RWPE1 (cell line): Measurements from ENCODE around the gene PTGDR2.

Experiments used
- CTCF ChIA-PET: fragments of 350-600 bp; sonication (Branson Sonifier 250); formaldehyde crosslinking; extraction: SDS; loops from one replicate; lab custom pipeline; 2021; lab: Yijun Ruan, JAX
- POLR2A ChIA-PET: fragments of 400-600 bp; formaldehyde crosslinking; extraction: SDS; loops from one replicate; lab custom pipeline; 2020; ENCODE audit warnings: antibody characterized with exemption; ENCODE audit not compliant: low non-redundant PET; lab: Yijun Ruan, JAX
- DNase-seq: peaks from one replicate; pipeline ENCODE4 v3.0.0; 2012; ENCODE audit warnings: low spot score
- H3K27ac ChIP-seq: fragments of 450-650 bp; 2 replicates; pipeline ENCODE4 v1.5.1; 2017
- CTCF ChIP-seq: fragments of 450-650 bp; conservative IDR thresholded peaks from 2 replicates; pipeline ENCODE4 v1.5.1; 2017; ENCODE audit warnings: low read depth, mild to moderate bottlenecking

PTGDR2 gene

GRCh38 chr11:60887556-60887955, 31.8 kb upstream of the PTGDR2 start:
- ChIA-PET POLR2A (no interaction called here), CTCF (interaction anchor here (0.5 to 1.6 kb wide), 8 partner anchors 12 to 379 kb away, joined by 3 to 15 read pairs (median 4); no protein-coding TSS in a partner anchor)
- TF ChIP-seq CTCF = no peak; the same call in 1 of the 2 replicates

GRCh38 chr11:60880643-60881282, 25.0 kb upstream of the PTGDR2 start:
- TF ChIP-seq CTCF = no peak
- CTCF ChIA-PET = no interaction called here
- no peak for DNase-seq
- H3K27ac ChIP-seq = no peak overlapping the region
- POLR2A ChIA-PET = no interaction called here

More at GRCh38 chr11:60887556-60887955, 31.8 kb upstream of the PTGDR2 start:
- no peak for DNase-seq
- no peak overlapping the region for H3K27ac ChIP-seq

GRCh38 chr11:60879971-60880588, 24.3 kb upstream of the PTGDR2 start:
- H3K27ac ChIP-seq = no peak overlapping the region
- CTCF ChIA-PET = no interaction called here
- TF ChIP-seq CTCF = no peak
- DNase-seq = no peak
- POLR2A ChIA-PET = no interaction called here

- no peak overlapping the region for H3K27ac ChIP-seq
- TF ChIP-seq CTCF = no peak
- DNase-seq = no peak
- CTCF ChIA-PET = interaction anchor here (0.7 to 2.0 kb wide), 2 partner anchors 48 to 115 kb away, joined by 5 to 10 read pairs; no protein-coding TSS in a partner anchor
- POLR2A ChIA-PET = no interaction called here
Measured at GRCh38 chr11:60879104-60879503, 23.4 kb upstream of the PTGDR2 start.

- TF ChIP-seq CTCF = no peak
- ChIA-PET CTCF (interaction anchor here (0.7 to 2.0 kb wide), 3 partner anchors 20 to 114 kb away, joined by 3 to 10 read pairs (median 5); no protein-coding TSS in a partner anchor), POLR2A (no interaction called here)
- no peak overlapping the region for H3K27ac ChIP-seq
- DNase-seq = no peak
Measured at GRCh38 chr11:60878245-60879101, 22.7 kb upstream of the PTGDR2 start.

- no peak overlapping the region for H3K27ac ChIP-seq
- CTCF ChIA-PET = interaction anchor here (0.5 kb wide), 1 partner anchor 996 kb away, joined by 3 read pairs; no protein-coding TSS in a partner anchor
- POLR2A ChIA-PET = no interaction called here
- TF ChIP-seq CTCF = no peak
- no peak for DNase-seq
Measured at GRCh38 chr11:60876168-60876485, 20.4 kb upstream of the PTGDR2 start.
